GM12891 (cell line): Measurements from ENCODE around the gene COL18A1.

Source experiments
- POLR2A ChIP-seq: IDR thresholded peaks from 2 replicates; pipeline ENCODE4 v1.6.1; 2011; ENCODE audit warnings: low read depth, low read length, control low read depth
- POLR2AphosphoS5 ChIP-seq: IDR thresholded peaks from 2 replicates; pipeline ENCODE4 v1.6.1; 2011; ENCODE audit warnings: low read depth, low read length, control low read depth
- TAF1 ChIP-seq: IDR thresholded peaks from 2 replicates; pipeline ENCODE4 v1.6.1; 2011; ENCODE audit warnings: low read depth, low read length, control low read depth

GRCh38 chr21:45532826-45533360, 127.9 kb downstream of the COL18A1 start:
- no peak for TF ChIP-seq POLR2A
- no peak for TF ChIP-seq POLR2AphosphoS5
- TF ChIP-seq TAF1 = no peak
